Measurements from ENCODE around the gene UNC119B. TPM values are rescaled to one million over a fixed set of nuclear protein-coding genes. Genes with fewer than 3 reads are reported as not detected.

Gene UNC119B
- total RNA-seq, 1 experiment from 2014 or later: 51.5 TPM

DNA sequence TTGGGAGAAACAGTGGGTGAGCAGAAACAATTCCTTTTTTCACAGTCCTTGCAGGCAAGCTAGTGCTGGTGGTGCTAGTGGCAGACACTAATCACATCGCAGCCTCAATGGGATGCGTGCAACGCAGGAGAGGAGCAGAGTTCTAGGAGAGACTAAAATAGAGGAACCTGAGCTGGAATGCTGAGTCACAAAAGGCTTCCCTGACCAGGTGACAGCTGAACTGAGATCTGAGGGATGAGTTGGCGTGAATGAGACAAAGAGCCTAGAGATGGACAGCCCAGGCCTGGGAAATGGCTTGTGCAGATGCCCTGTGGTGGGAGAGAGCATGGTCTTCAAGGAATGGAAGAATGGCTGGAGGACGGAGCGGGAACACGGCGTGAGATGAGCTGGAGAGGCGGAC is 41.1 kb downstream of the UNC119B start:
- Histone ChIP-seq H3K79me1 (ENCODE audit: insufficient read depth, low read depth, low read length, poor library complexity, severe bottlenecking) (no peaks in the 10 kb centered on the region), H3K27me3 (ENCODE audit: insufficient read depth, low read length) (no peaks in the 10 kb centered on the region), H2BK5ac (ENCODE audit: insufficient read length, low read length) (no peak overlapping the region), H2BK15ac (ENCODE audit: low read depth, low read length) (no peak overlapping the region), H3K79me2 (ENCODE audit: insufficient read depth, low read length) (no peaks in the 10 kb centered on the region), H3T11ph (ENCODE audit: low read length) (no peak overlapping the region), H3K9me3 (ENCODE audit: control insufficient read depth, low read depth, low read length) (no peaks in the 10 kb centered on the region), H3K4me1 (ENCODE audit: insufficient read depth, low read length) (no peaks in the 10 kb centered on the region), H2AFZ (ENCODE audit: low read length) (no peak overlapping the region), H3K4ac (ENCODE audit: low read depth, low read length) (no peak overlapping the region), H2BK120ac (ENCODE audit: low read depth, low read length, poor library complexity, severe bottlenecking) (no peak overlapping the region), H4K20me1 (ENCODE audit: control insufficient read depth, insufficient read depth, insufficient read length) (no peaks in the 10 kb centered on the region), H3K23ac (ENCODE audit: insufficient read length, low read depth, low read length) (no peak overlapping the region), H3K9ac (ENCODE audit: extremely low read depth, insufficient read length, low read length) (no peak overlapping the region), H2BK12ac (ENCODE audit: insufficient read length, low read depth, low read length) (no peak overlapping the region), H3K23me2 (ENCODE audit: insufficient read length, low read depth, low read length, poor library complexity, severe bottlenecking) (no peaks in the 10 kb centered on the region), H2BK20ac (ENCODE audit: low read depth, low read length, poor library complexity, severe bottlenecking) (no peak overlapping the region), H2AK5ac (ENCODE audit: insufficient read length, low read length) (no peak overlapping the region), H3K4me2 (ENCODE audit: insufficient read depth, insufficient read length, low read length) (no peak overlapping the region), H4K91ac (ENCODE audit: insufficient read length, low read depth, low read length) (no peak overlapping the region), H3K27ac (ENCODE audit: insufficient read length, low read depth, low read length) (no peak overlapping the region), H3K18ac (ENCODE audit: insufficient read length, low read depth, low read length) (no peak overlapping the region), H3K56ac (ENCODE audit: insufficient read length, low read depth, low read length) (no peak overlapping the region), H3K14ac (ENCODE audit: insufficient read depth, low read length) (no peak overlapping the region), H4K5ac (ENCODE audit: insufficient read length, low read depth, low read length) (no peak overlapping the region), H4K8ac (replicated peaks; ENCODE audit: insufficient read length, low read depth, low read length) (no peak overlapping the region)
- TF ChIP-seq, protein P1, sequence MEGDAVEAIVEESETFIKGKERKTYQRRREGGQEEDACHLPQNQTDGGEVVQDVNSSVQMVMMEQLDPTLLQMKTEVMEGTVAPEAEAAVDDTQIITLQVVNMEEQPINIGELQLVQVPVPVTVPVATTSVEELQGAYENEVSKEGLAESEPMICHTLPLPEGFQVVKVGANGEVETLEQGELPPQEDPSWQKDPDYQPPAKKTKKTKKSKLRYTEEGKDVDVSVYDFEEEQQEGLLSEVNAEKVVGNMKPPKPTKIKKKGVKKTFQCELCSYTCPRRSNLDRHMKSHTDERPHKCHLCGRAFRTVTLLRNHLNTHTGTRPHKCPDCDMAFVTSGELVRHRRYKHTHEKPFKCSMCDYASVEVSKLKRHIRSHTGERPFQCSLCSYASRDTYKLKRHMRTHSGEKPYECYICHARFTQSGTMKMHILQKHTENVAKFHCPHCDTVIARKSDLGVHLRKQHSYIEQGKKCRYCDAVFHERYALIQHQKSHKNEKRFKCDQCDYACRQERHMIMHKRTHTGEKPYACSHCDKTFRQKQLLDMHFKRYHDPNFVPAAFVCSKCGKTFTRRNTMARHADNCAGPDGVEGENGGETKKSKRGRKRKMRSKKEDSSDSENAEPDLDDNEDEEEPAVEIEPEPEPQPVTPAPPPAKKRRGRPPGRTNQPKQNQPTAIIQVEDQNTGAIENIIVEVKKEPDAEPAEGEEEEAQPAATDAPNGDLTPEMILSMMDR (conservative IDR thresholded peaks at IDR 0.05): no peak
- Mint-ChIP-seq H3K4me1 (no peaks in the 10 kb centered on the region), H3K9me3 (peaks cover 6 to 12% of the 10 kb centered on the region in 2 experiments; a peak in 4 of 5 replicates), H3K4me3 (no peak overlapping the region), H3K27me3 (ENCODE audit: low read depth) (no peaks in the 10 kb centered on the region; the same call in none of the 2 replicates), H3K27ac (no peak overlapping the region), H3K36me3 (ENCODE audit: insufficient read depth in 1 of 3, low read depth in 3 of 3) (no peaks in the 10 kb centered on the region; a peak in 1 of 7 replicates)
- no CpG with 5 or more reads among the region's 9 CpGs for WGBS (ENCODE audit: extremely low coverage, insufficient read length, low lambda C conversion rate)
- DNase-seq: no peak
